K562 (cell line): ENCODE results near the gene BAZ2A. TPM values are rescaled to one million over a fixed set of nuclear protein-coding genes. Genes with fewer than 3 reads are reported as not detected.

ENCODE experiments used
- COPS2 ChIP-seq: fragments of 450-650 bp; conservative IDR thresholded peaks from 2 replicates; pipeline ENCODE4 v1.6.1; 2016; ENCODE audit warnings: mild to moderate bottlenecking, moderate library complexity
- FIP1L1 ChIP-seq: fragments of 200-400 bp; formaldehyde crosslinking; IDR thresholded peaks from 2 replicates; pipeline ENCODE4 v1.6.1; 2018; ENCODE audit warnings: mild to moderate bottlenecking, low read depth, low read length; ENCODE audit not compliant: poor library complexity, severe bottlenecking
- GABPB1 ChIP-seq: sonication (generic); formaldehyde crosslinking; IDR thresholded peaks from 2 replicates; pipeline ENCODE4 v1.8.0; 2022; ENCODE audit warnings: mild to moderate bottlenecking, missing genetic modification reagents
- HNRNPH1 ChIP-seq: fragments of 200-400 bp; formaldehyde crosslinking; optimal IDR thresholded peaks from 2 replicates; pipeline ENCODE3; 2017; ENCODE audit warnings: low read depth, mild to moderate bottlenecking, low read length, moderate library complexity
- KLF1 ChIP-seq: fragments of 450-650 bp; IDR thresholded peaks from 2 replicates; pipeline ENCODE4 v1.6.1; 2016; ENCODE audit warnings: missing genetic modification characterization, missing compliant biosample characterization
- MCM7 ChIP-seq, 2 experiments: fragments of 450-650 bp; IDR thresholded peaks; 2 replicates each; pipeline ENCODE4 v1.6.1; 2016 to 2018
- MEF2D ChIP-seq: conservative IDR thresholded peaks from 2 replicates; pipeline ENCODE4 v1.6.1; 2016; ENCODE audit warnings: low read depth, missing genetic modification characterization, missing compliant biosample characterization
- NR2C1 ChIP-seq, 2 experiments: fragments of 450-650 bp; IDR thresholded peaks; 2 replicates each; pipeline ENCODE4 v1.6.1; 2017; ENCODE audit warnings: mild to moderate bottlenecking in 2 of 2, antibody characterized with exemption in 1 of 2, inconsistent platforms in 1 of 2, missing compliant biosample characterization in 1 of 2, missing genetic modification characterization in 1 of 2
- POLR2AphosphoS5 ChIP-seq: IDR thresholded peaks from 2 replicates; pipeline ENCODE4 v1.6.1; 2011; ENCODE audit warnings: mild to moderate bottlenecking, low read depth, low read length, moderate library complexity; ENCODE audit not compliant: control insufficient read depth, insufficient read depth
- PRPF4 ChIP-seq: fragments of 200-400 bp; formaldehyde crosslinking; IDR thresholded peaks from one replicate; pipeline ENCODE4 v1.6.1; 2017; ENCODE audit warnings: low read length, low read depth, mild to moderate bottlenecking; ENCODE audit not compliant: insufficient read depth, poor library complexity, severe bottlenecking
- RAD51 ChIP-seq: fragments of 450-650 bp; IDR thresholded peaks from 2 replicates; pipeline ENCODE4 v1.7.1; 2016; ENCODE audit warnings: low read depth, mild to moderate bottlenecking, borderline replicate concordance
- SMARCC2 ChIP-seq: fragments of 450-650 bp; IDR thresholded peaks from 2 replicates; pipeline ENCODE4 v1.6.1; 2017; ENCODE audit warnings: antibody characterized with exemption, moderate library complexity, mild to moderate bottlenecking, low read depth
- SP1 ChIP-seq: sonication (generic); formaldehyde crosslinking; IDR thresholded peaks from 2 replicates; pipeline ENCODE4 v1.8.1; 2022; ENCODE audit warnings: mild to moderate bottlenecking, missing genetic modification reagents
- SREBF2 ChIP-seq: sonication (generic); formaldehyde crosslinking; IDR thresholded peaks from 2 replicates; pipeline ENCODE4 v1.4.0; 2020; ENCODE audit warnings: mild to moderate bottlenecking, missing genetic modification reagents
- TARDBP ChIP-seq: fragments of 450-650 bp; IDR thresholded peaks from 2 replicates; pipeline ENCODE4 v1.6.1; 2016
- ZNF12 ChIP-seq: sonication (generic); formaldehyde crosslinking; IDR thresholded peaks from 2 replicates; pipeline ENCODE4 v1.4.0; 2020; ENCODE audit warnings: mild to moderate bottlenecking, missing genetic modification reagents
- ZNF121 ChIP-seq: sonication (generic); formaldehyde crosslinking; conservative IDR thresholded peaks from 2 replicates; pipeline ENCODE4 v1.8.0; 2022; ENCODE audit warnings: missing genetic modification reagents
- ZNF184 ChIP-seq: sonication (generic); formaldehyde crosslinking; IDR thresholded peaks from 2 replicates; pipeline ENCODE4 v1.5.0; 2020; ENCODE audit warnings: missing genetic modification reagents
- ZNF282 ChIP-seq: sonication (generic); formaldehyde crosslinking; IDR thresholded peaks from 2 replicates; pipeline ENCODE4 v1.8.1; 2023; ENCODE audit warnings: missing genetic modification reagents
- ZNF408 ChIP-seq: fragments of 250-450 bp; sonication (Bioruptor Pico); IDR thresholded peaks from 2 replicates; pipeline ENCODE4 v1.4.0; 2020; ENCODE audit warnings: low read depth, mild to moderate bottlenecking, moderate library complexity
- ZNF584 ChIP-seq: fragments of 200-800 bp; sonication (Bioruptor generic); IDR thresholded peaks from 2 replicates; pipeline ENCODE4 v1.6.1; 2016; ENCODE audit warnings: low read depth, mild to moderate bottlenecking, missing genetic modification characterization, missing compliant biosample characterization
- ZNF644 ChIP-seq: fragments of 200-800 bp; sonication (Bioruptor generic); IDR thresholded peaks from 2 replicates; pipeline ENCODE4 v1.6.1; 2016; ENCODE audit warnings: low read depth, missing genetic modification characterization, missing compliant biosample characterization
- ZNF76 ChIP-seq: fragments of 250-450 bp; sonication (Bioruptor Pico); IDR thresholded peaks from 2 replicates; pipeline ENCODE4 v1.4.0; 2020; ENCODE audit warnings: mild to moderate bottlenecking, moderate library complexity, borderline replicate concordance
- polyA plus RNA-seq, 8 experiments: library from polyadenylated mRNA; depleted of rRNA in 4 of 8; stranded (reverse) in 5 of 8; unstranded in 3 of 8; fragments of >200 nt; fragmentation: Nextera tagmentation in 2 of 8; fragmentation: Illumina TruSeq in 1 of 8; extraction: Ambion mirVana in 2 of 8; extraction: Trizol in 1 of 8; gene quantifications; 2 replicates each; pipeline versions ENCODE4 v1.2.1 to v1.2.3, GENCODE V29; 2011 to 2014; ENCODE audit warnings: inconsistent platforms in 1 of 8, missing spikeins in 1 of 8
- total RNA-seq, 7 experiments: library from RNA; depleted of rRNA in 6 of 7; stranded (reverse); fragments of >200 nt in 6 of 7; fragmentation: Illumina TruSeq in 2 of 7; extraction: Trizol in 2 of 7; gene quantifications; 2 replicates each; pipeline versions ENCODE4 v1.2.1 to v1.2.3, GENCODE V29; 2011 to 2021; ENCODE audit warnings: low replicate concordance in 1 of 7
- TF ChIP-seq, protein P1 (sequence below): sonication (generic); formaldehyde crosslinking; IDR thresholded peaks from 2 replicates; pipeline ENCODE4 v1.8.0; 2023; ENCODE audit warnings: missing genetic modification reagents, mild to moderate bottlenecking, borderline replicate concordance
- TF ChIP-seq, protein P2 (sequence below): sonication (generic); formaldehyde crosslinking; IDR thresholded peaks from 2 replicates; pipeline ENCODE4 v1.8.0; 2022; ENCODE audit warnings: missing genetic modification reagents, mild to moderate bottlenecking, borderline replicate concordance

The BAZ2A gene
- total and polyA plus RNA-seq, 9 of the 15 experiments (the other 6 are each of a cell fraction or from before 2014, with no cell fraction given), result 4.5 to 86.4 (median 26.2) TPM

DNA sequence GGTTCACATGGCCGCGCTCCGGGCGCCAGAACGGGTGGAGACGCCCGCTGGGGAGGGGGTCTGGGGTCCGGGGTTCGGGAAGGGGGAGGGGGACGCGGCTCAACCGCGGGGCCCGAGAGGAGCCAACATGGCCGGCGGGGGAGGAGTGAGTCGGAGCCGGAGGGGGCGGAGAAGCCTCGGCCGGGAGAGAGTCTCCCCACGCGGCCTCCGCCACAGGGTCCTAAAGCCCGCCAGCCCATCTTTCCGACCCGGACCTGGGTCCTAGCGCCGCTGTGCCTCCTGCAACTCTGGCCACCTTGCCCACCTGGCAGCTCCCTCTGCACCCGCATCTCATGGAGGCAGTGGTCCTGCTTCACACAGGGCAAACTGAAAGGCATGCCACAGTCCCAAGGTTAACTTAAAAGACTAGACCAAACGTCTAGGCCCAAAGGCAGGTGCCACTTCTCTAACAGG lies at the start of gene BAZ2A (continued):
- TF ChIP-seq ZNF644, result no peak
- no peak for TF ChIP-seq ZNF12
- TF ChIP-seq GABPB1 (CRISPR knock-in tag), result peak; percentile 90
- no peak for TF ChIP-seq TARDBP
- TF ChIP-seq PRPF4, result no peak
- TF ChIP-seq SMARCC2, result no peak
- TF ChIP-seq HNRNPH1, result no peak
- no peak for TF ChIP-seq NR2C1 (IDR thresholded peaks at IDR 0.05)
- TF ChIP-seq NR2C1 (tag; IDR thresholded peaks at IDR 0.05), result peak; percentile 46; the same call in 1 of the 2 replicates
- peak; percentile 53; the same call in 1 of the 2 replicates for TF ChIP-seq KLF1 (tag)
- TF ChIP-seq SP1 (CRISPR knock-in tag), result peak; percentile 73
- no peak for TF ChIP-seq SREBF2
- TF ChIP-seq COPS2, result no peak
- no peak; the same call in 1 of the 2 replicates for TF ChIP-seq RAD51
- TF ChIP-seq MCM7 (IDR thresholded peaks at IDR 0.05), result no peak
- TF ChIP-seq, protein P1, sequence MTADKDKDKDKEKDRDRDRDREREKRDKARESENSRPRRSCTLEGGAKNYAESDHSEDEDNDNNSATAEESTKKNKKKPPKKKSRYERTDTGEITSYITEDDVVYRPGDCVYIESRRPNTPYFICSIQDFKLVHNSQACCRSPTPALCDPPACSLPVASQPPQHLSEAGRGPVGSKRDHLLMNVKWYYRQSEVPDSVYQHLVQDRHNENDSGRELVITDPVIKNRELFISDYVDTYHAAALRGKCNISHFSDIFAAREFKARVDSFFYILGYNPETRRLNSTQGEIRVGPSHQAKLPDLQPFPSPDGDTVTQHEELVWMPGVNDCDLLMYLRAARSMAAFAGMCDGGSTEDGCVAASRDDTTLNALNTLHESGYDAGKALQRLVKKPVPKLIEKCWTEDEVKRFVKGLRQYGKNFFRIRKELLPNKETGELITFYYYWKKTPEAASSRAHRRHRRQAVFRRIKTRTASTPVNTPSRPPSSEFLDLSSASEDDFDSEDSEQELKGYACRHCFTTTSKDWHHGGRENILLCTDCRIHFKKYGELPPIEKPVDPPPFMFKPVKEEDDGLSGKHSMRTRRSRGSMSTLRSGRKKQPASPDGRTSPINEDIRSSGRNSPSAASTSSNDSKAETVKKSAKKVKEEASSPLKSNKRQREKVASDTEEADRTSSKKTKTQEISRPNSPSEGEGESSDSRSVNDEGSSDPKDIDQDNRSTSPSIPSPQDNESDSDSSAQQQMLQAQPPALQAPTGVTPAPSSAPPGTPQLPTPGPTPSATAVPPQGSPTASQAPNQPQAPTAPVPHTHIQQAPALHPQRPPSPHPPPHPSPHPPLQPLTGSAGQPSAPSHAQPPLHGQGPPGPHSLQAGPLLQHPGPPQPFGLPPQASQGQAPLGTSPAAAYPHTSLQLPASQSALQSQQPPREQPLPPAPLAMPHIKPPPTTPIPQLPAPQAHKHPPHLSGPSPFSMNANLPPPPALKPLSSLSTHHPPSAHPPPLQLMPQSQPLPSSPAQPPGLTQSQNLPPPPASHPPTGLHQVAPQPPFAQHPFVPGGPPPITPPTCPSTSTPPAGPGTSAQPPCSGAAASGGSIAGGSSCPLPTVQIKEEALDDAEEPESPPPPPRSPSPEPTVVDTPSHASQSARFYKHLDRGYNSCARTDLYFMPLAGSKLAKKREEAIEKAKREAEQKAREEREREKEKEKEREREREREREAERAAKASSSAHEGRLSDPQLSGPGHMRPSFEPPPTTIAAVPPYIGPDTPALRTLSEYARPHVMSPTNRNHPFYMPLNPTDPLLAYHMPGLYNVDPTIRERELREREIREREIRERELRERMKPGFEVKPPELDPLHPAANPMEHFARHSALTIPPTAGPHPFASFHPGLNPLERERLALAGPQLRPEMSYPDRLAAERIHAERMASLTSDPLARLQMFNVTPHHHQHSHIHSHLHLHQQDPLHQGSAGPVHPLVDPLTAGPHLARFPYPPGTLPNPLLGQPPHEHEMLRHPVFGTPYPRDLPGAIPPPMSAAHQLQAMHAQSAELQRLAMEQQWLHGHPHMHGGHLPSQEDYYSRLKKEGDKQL (CRISPR knock-in tag), result no peak
- TF ChIP-seq ZNF408 (CRISPR knock-in tag), result no peak
- TF ChIP-seq ZNF121 (CRISPR knock-in tag), result no peak
- TF ChIP-seq FIP1L1, result peak; percentile 44
- no peak for TF ChIP-seq ZNF282 (CRISPR knock-in tag)
- no peak for TF ChIP-seq MEF2D (tag)
- no peak for TF ChIP-seq ZNF584 (CRISPR knock-in tag)
- TF ChIP-seq, protein P2, sequence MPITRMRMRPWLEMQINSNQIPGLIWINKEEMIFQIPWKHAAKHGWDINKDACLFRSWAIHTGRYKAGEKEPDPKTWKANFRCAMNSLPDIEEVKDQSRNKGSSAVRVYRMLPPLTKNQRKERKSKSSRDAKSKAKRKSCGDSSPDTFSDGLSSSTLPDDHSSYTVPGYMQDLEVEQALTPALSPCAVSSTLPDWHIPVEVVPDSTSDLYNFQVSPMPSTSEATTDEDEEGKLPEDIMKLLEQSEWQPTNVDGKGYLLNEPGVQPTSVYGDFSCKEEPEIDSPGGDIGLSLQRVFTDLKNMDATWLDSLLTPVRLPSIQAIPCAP (CRISPR knock-in tag), result no peak
- no peak for TF ChIP-seq ZNF76
- TF ChIP-seq ZNF184, result no peak
- TF ChIP-seq POLR2AphosphoS5, result no peak
